Activated CD8-positive, alpha-beta memory T cell treated with anti-CD3 and anti-CD28 coated beads, Interleukin-2, amount 50 U/mL, for 24 hours (primary cell): ENCODE measurements around the gene GOLGA8M.
"Not testable (repeated sequence)": the region's sequence is repeated elsewhere in the genome, so short reads cannot be mapped to it uniquely, and the experiment has no call there.

Experiments
- DNase-seq: peaks from one replicate; pipeline ENCODE4 v3.0.0-alpha.2; 2020; ENCODE audit errors: extremely low read depth

The GOLGA8M gene

DNA sequence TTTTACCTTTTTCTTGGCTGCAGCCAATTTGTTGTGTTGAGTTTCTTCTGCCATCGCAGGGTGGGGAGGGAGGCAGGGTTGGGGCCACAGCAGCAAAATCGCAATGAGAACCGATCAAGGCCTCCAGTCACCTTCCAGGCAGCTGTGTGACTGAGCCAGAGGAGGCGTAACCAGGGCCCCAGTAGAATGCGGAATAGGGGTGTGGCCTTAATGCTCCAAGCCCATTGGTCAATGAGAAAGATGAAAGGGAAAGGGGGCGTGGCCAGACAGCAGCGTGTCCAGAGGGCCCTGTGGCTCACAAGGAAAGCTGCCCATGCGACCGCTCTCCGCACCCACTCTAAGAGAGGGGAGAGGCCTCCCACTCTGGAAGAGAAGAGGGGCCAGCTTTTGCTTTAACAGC, at the start of gene GOLGA8M:
TSS of gene GOLGA8M (minus strand) at position 152 of the 400 bp plus-strand sequence. CDS start at position 54, 98 bp downstream.
- not testable (repeated sequence) for DNase-seq

GRCh38 chr15:28742890-28743289, 30.7 kb upstream of the GOLGA8M start:
- not testable (repeated sequence) for DNase-seq

GRCh38 chr15:28738590-28739292, 26.5 kb upstream of the GOLGA8M start:
- not testable (repeated sequence) for DNase-seq

DNA sequence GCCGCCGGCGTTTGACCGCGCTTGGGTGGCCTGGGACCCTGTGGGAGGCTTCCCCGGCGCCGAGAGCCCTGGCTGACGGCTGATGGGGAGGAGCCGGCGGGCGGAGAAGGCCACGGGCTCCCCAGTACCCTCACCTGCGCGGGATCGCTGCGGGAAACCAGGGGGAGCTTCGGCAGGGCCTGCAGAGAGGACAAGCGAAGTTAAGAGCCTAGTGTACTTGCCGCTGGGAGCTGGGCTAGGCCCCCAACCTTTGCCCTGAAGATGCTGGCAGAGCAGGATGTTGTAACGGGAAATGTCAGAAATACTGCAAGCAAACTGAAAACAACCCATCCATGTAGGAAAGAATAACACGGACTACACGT, 26.0 kb upstream of the GOLGA8M start:
- DNase-seq, result not testable (repeated sequence)

DNA sequence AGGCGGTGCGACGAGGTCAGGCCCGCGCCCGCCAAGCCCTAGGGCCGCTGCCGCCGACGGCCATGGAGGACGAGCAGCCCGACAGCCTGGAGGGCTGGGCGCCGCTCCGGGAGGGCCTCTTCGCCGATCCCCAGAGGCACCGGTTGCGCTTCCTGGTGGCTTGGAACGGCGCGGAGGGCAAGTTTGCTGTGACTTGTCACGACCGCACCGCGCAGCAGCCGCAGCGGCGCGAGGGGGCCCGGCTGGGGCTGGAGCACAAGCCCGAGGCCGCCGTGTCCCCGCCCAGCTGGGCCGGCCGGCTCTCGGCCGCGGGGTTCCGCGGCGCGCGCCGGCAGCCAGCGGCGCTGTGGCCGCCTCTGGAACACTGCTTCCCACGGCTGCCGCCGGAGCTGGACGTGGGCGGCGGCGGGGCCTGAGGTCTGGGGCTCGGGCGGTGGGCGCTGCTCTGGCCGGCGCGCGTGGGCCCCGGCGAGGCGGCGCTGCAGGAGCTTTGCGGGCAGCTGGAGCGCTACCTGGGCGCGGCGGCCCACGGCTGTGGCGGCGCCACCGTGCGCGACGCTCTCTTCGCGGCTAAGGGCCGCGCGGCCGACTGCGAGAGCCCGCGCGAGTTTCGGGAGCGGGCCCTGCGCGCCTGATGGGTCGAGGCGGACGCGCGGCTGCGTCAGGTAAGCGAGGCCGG, 25.4 kb upstream of the GOLGA8M start:
- not testable (repeated sequence) for DNase-seq

- not testable (repeated sequence) for DNase-seq
Observed at GRCh38 chr15:28728061-28728460, 15.8 kb upstream of the GOLGA8M start.

- not testable (repeated sequence) for DNase-seq
Observed at GRCh38 chr15:28727026-28727425, 14.8 kb upstream of the GOLGA8M start.

GRCh38 chr15:28726102-28726501, 13.9 kb upstream of the GOLGA8M start:
- DNase-seq, result no peak

GRCh38 chr15:28725556-28725955, 13.3 kb upstream of the GOLGA8M start:
- no peak for DNase-seq

- DNase-seq, result not testable (repeated sequence)
Observed at GRCh38 chr15:28723986-28724385, 11.8 kb upstream of the GOLGA8M start.

DNA sequence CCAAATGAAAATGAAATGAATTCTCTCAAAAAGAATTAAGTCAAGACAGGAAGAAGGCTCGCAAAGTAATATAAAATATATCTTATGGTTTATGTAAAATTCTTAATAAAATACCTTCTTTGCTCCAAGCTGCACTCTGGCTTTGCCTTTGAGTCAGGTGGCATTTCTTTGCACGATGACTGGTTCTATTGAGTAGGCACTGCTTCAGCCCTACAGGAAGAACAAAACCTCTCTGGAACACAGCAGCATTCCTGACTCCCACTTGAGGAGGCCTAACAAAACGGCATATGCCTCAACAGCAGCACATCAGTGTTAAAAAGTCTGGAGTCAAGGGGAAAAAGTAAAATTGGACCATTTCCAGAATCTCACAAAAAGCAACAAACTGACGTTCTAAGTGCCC, 7.4 kb upstream of the GOLGA8M start:
- not testable (repeated sequence) for DNase-seq

GRCh38 chr15:28718576-28718975, 6.4 kb upstream of the GOLGA8M start:
- not testable (repeated sequence) for DNase-seq

- DNase-seq, result not testable (repeated sequence)
Observed at GRCh38 chr15:28714176-28714575, 2.0 kb upstream of the GOLGA8M start.

- not testable (repeated sequence) for DNase-seq
Observed at GRCh38 chr15:28703927-28704326, 8.3 kb downstream of the GOLGA8M start.

DNA sequence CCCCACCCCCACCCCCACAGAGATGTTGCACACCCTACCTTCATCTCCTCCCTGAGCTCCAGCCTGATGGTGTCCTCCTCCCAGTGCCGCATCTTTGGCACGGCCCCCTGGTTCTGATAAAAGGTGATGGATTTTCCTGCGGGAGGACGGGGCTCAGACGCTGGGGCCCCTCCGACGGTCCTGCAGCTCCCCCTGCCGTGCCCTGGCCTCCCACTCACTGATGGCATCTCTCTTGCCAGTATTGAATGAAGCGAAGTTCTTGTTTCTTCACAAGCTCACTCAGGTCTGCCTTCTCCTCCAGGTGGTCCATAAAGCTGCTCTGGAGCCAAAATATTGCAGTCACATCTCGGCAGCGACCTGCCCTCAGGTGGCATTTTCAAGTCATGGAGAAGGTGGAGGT, 9.8 kb downstream of the GOLGA8M start:
- not testable (repeated sequence) for DNase-seq

- DNase-seq, result not testable (repeated sequence)
Observed at GRCh38 chr15:28694006-28694751, 18.0 kb downstream of the GOLGA8M start.

GRCh38 chr15:28693021-28693420, 19.2 kb downstream of the GOLGA8M start:
- DNase-seq, result not testable (repeated sequence)

DNA sequence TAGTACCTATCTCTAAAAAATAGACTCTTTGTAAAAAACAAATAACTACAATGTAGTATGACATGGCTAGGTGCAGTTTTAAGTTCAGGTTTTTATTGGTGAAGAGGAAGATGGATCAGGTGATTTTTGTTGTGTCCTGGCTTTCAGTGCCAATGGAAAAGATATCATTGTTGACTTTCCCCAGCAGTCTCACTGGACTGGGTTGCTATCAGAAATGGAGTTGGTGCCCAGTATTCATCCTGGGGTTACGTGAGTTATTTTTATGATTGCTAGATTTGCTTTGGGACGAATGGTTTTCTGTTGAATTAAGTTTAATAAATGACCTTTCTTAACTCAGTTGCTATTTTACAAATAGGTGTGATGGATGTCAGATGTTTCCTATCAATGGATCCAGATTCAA, 38.7 kb downstream of the GOLGA8M start:
- DNase-seq, result not testable (repeated sequence)

DNA sequence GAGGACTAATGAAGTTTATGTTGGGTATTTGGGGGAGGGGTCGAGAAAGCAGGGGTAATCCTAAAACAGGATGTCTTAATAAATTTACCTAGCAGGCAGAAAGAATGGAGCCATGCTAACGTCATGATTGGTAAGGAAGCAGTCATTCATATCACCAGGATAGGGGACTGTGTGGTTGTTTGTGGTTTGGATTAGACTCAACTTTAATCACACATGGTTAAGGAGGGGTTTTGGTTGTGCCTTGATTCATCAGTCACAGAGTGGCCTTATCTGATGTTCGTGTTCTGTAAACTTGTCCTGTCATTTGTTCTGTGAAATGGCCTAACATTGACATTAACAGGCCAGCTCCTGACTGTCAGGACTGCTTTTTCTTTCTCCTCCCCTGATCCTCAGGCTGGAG, 40.1 kb downstream of the GOLGA8M start:
- not testable (repeated sequence) for DNase-seq

GRCh38 chr15:28666402-28666801, 45.8 kb downstream of the GOLGA8M start:
- DNase-seq, result not testable (repeated sequence)

GRCh38 chr15:28664575-28664974, 47.6 kb downstream of the GOLGA8M start:
- DNase-seq, result not testable (repeated sequence)

DNA sequence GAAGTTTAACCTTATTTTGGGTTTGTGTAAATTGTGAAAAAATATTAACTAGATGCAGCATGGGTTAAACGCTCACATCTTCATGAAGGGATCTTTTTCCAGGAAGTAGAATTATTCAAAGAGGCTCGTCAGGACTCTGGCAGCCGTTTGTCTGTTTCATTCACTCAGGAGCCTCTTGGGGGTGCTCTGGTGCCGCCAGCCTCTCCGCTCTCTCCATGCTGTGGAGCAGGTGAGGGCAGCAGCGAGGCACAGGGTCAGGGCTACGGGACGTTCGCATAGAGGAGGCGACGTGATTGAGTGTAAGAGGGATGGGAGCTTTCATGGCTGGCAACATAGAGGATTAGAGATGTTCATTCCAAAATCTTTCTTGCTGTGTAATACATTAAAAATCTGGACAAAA, 48.5 kb downstream of the GOLGA8M start:
- DNase-seq, result not testable (repeated sequence)
